NCI-H1694 (cell line): Measurements from ENCODE around the gene ACTN1.
A peak's percentile ranks its signal among the peaks of the same experiment; 100 is the strongest.

Experiments
- DNase-seq: peaks from one replicate; lab custom pipeline; 2025; lab: John Stamatoyannopoulos, UW

ACTN1 gene

DNA sequence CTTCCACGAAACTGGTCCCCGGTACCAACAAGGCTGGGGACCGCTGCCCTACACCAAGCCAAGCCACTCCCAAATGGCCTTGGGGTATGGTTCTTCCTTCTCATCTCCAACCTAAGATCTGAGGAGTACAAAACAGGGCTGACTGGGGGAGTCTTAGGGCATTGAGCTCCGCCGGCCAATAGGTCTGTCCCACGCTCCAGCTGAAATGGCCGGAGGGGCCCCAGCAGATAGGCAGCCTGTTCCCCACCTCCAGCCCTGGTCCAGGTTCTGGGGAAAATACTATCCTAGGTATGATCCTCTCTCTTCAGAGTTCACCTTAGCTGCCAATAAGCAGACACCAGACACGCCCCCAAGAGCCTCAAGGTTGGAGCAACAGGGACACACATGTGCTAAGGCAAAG lies 90.2 kb downstream of the ACTN1 start:
- no peak for DNase-seq

DNA sequence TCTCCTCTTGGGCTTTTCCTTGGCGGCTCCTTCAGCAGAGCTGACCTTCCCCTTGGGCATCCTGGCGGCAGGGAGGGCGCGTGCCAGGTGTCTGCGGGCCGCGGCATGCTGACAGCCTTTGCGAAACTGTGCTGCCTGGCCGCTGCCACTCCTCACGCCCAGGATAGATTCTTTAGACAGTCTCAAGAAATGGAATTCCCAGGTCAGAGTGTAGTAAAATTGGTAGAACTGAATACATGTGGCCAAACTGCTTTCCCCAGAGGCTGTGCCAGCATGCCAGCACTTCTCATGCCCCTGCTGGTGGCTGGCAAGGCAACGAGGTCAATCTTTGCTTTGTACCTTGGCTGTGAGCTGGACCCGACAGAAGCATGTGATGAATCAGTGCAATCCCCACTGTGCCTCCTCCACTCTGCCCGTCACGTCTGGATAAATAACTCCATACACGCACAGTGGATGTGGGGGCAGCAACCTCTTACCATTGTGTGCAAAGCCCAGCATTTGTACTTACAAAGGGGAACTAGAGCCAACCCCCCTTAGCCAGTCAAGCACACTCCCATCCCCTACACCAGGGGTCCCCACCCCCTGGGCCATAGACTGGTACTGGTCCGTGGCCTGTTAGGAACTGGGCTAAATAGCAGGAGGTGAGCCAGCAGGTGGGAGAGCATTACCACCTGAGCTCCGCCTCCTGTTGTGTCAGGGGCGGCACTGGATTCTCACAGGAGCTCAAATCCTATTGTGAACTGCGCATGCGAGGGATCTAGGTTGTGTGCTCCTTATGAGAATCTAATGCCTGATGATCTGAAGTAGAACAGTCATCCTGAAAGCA lies 90.9 kb downstream of the ACTN1 start:
- DNase-seq, result no peak

GRCh38 chr14:68886109-68886434 lies 93.0 kb downstream of the ACTN1 start:
- peak; percentile 10 for DNase-seq

GRCh38 chr14:68885226-68886108 lies 93.6 kb downstream of the ACTN1 start:
- DNase-seq, result no peak

GRCh38 chr14:68884031-68885030 lies 94.8 kb downstream of the ACTN1 start:
- peak; percentile 95 for DNase-seq

- no peak for DNase-seq
These were observed 96.9 kb downstream of the ACTN1 start for GRCh38 chr14:68882235-68882634.

- no peak for DNase-seq
These were observed 97.7 kb downstream of the ACTN1 start for GRCh38 chr14:68881396-68881795.

DNA sequence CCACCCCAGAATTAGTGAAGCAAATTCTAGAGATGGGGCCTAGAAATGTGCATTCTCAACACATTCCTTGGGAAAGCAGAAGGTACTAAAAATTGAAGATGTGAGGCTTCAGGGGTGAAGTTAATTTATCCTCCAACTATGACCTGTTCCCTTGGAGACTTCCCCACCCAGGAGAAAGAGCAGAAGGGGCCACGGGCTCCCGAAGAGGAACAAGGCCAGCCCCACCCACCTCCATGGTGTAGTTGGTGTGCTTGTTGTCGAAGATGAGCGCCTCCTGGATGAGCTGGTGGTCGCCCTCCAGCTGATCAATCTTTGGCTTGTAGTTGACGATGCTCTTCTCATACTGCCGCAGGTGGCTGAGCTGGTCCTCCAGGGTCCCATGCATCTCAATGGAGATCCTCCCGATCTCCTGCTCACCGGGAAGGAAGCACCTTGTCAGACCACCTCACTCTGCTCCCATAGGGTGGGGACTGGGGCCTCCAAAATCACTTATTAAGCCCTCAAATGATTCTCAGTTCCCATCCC lies 98.5 kb downstream of the ACTN1 start:
- no peak for DNase-seq

- no peak for DNase-seq
These were observed 99.1 kb downstream of the ACTN1 start for GRCh38 chr14:68879841-68880575.

DNA sequence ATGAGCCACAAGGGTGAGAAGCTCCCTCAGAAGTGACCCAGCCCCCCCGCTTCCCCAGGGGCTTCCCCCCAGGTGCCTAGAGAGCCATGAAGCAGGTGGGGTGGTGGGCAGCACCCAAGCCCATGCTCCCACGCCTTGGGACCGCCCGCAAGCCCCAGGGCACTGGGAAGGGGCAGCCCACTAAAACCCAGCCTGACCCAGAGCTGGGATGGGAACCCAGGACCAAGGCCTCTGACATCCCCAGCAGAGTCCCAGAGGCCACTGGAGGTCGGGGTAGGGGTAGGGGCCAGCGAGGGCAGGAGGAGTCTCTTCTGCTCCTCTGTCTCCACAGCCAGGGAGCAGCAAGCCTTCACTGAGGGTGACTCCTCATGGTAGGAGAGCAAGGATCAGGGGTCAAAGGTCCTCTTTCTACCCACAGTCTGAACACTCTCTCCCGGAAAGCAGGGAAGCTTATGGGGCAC lies 99.8 kb downstream of the ACTN1 start:
- DNase-seq, result no peak

DNA sequence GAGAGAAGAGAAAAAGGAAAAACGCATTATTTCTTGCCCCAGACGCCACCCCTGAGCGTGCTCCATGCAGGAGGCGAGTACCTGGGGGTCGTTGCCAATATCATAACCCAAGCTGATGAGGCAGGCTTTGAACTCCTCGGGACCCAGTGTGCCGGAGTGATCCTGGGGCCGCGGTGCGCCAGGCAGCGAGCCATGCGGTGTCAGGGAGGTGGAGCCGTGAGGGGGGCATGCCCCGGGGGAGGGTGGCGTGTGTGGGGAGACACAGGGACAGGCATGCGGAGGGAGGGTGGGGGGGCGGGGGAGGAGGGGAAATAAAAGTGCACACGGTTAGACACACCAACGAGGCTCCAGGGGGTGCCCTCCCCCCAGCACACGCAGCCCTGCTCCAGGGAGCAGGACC lies 100.2 kb downstream of the ACTN1 start:
- no peak for DNase-seq

GRCh38 chr14:68877993-68878575 lies 101.0 kb downstream of the ACTN1 start:
- DNase-seq, result no peak

DNA sequence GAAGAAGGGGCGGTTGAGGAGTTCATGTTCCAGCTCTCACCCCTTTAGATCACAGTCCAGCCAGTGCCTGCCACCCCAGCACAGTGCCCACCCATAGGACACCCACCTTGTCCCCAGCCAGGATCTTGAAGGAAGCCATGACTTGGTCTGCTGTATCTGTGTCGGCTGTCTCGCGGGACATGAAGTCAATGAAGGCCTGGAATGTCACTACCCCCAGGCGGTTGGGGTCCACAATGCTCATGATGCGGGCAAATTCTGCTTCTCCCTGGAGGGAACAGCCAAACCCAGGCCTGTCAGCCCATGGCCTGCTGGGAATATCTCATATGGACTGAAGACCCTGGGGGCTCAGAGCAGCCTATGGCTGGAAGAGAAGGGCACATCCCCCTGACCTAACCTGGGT lies 102.1 kb downstream of the ACTN1 start:
- DNase-seq, result no peak

- DNase-seq, result no peak
These were observed 104.4 kb downstream of the ACTN1 start for GRCh38 chr14:68874746-68875155.

- peak; percentile 27 for DNase-seq
These were observed 105.7 kb downstream of the ACTN1 start for GRCh38 chr14:68873376-68873775.

GRCh38 chr14:68871392-68871791 lies 107.7 kb downstream of the ACTN1 start:
- no peak for DNase-seq

DNA sequence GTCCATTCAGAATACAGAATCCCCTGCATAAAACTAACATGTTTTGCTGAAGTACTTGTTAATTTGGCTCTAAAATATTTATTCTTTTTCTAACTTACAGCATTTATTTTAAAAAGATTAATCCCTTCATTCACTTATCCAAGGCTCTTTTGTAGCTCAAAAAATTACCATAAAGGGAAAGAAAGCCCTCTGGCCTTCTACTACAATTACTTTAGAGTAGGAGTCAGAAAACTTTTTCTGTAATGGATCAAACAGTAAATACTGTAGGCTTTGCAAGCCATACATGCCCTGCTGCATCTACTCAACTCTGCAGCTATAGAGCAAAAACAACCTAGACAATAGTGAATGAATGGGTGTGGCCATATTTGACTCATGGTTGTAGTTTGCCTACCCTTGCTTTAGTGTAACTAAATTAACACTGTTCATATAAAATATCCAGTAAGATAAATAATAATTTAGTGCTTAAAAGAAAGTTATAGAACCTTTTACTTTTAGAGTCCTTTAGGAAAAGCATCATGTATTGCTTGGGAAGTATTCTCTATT lies 112.0 kb downstream of the ACTN1 start:
- no peak for DNase-seq

DNA sequence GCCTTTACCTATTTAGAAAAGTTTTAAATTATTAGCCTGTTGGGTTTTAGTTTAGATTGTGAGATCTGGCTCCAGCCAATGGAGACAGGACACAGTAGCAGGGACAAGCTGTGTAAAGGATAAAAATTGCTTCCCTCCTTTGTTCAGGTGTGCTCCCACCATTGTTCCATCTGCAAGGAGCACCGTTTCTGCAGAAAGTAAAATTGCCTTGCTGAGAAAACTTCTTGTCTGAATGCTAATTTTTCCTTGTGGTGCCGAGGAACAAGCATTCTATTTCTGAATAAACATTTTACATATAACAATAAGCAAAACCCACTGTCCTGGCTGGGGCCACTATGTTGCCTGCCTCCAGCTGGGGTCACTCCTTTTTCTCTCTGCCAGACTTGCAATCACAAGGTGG lies 113.6 kb downstream of the ACTN1 start:
- DNase-seq, result no peak

DNA sequence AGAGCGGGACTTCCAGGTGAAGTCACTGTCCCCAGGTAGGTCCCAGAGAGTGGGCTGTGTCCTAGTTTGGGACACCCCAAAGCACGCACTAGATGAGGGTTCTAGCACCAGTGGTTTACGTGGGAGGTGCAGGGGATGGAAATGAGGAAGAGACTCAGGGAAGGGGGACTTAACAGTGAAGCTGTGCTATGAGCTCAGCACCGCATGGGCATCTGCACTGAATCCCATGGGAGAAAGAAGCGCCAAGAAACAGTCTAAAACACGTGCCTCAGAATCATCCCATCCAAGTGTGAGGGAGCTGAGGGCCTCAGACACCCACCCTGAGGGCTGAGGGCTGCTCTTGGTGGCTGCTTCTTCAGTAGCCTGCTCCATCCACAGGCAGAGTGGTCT lies 114.7 kb downstream of the ACTN1 start:
- no peak for DNase-seq

GRCh38 chr14:68863610-68864360 lies 115.3 kb downstream of the ACTN1 start:
- no peak for DNase-seq
